EL (cell line): ENCODE measurements around the gene PUM1.
"Not testable (repeated sequence)": the region's sequence is repeated elsewhere in the genome, so short reads cannot be mapped to it uniquely, and the experiment has no call there.

Experiments
- DNase-seq: peaks from one replicate; pipeline ENCODE4 v3.0.0-alpha.2; 2016

Gene PUM1, protein sequence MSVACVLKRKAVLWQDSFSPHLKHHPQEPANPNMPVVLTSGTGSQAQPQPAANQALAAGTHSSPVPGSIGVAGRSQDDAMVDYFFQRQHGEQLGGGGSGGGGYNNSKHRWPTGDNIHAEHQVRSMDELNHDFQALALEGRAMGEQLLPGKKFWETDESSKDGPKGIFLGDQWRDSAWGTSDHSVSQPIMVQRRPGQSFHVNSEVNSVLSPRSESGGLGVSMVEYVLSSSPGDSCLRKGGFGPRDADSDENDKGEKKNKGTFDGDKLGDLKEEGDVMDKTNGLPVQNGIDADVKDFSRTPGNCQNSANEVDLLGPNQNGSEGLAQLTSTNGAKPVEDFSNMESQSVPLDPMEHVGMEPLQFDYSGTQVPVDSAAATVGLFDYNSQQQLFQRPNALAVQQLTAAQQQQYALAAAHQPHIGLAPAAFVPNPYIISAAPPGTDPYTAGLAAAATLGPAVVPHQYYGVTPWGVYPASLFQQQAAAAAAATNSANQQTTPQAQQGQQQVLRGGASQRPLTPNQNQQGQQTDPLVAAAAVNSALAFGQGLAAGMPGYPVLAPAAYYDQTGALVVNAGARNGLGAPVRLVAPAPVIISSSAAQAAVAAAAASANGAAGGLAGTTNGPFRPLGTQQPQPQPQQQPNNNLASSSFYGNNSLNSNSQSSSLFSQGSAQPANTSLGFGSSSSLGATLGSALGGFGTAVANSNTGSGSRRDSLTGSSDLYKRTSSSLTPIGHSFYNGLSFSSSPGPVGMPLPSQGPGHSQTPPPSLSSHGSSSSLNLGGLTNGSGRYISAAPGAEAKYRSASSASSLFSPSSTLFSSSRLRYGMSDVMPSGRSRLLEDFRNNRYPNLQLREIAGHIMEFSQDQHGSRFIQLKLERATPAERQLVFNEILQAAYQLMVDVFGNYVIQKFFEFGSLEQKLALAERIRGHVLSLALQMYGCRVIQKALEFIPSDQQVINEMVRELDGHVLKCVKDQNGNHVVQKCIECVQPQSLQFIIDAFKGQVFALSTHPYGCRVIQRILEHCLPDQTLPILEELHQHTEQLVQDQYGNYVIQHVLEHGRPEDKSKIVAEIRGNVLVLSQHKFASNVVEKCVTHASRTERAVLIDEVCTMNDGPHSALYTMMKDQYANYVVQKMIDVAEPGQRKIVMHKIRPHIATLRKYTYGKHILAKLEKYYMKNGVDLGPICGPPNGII

DNA sequence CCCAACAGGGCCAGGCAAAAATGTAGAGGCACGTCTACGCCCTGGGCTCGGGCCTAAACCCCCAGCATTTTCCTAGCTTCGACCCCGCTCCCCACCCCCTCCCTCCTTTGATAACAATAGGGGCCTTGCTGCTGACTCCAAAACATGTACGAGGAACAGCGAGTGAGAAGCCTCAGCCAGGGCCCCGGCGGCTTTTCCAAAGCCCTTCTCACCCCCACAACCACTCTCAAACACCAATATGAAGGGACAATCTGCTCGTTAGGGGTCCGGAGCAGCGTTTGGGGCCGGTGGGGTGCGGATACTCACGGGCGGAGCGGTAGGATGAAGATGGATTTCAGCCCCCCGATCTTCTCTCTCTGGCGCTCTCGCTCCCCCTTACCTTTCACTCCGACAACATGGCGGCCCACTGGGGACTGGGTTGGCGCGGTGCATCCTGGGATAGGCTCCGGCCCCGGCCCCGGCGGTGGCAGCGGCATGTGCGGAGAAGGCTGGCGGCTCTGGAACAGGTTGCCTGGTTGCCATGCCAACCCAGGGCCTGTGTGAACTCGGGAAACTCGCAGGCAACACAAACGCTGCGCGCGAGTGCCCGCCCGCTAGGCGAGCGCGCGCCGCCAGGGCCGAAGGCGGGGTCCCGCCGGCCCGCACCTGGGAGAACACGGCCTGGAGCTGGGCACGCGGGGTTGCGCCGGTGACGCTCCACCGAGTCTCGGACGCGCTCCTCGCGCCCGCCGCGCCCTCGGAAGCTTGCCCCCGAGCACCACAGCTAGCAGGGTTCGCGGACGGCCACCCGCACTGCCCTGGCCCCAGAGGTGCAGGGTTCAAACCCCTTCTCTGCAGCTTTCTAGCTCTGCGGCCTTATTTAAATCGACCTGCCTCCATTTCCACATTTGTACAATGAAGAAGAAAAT lies at the start of gene PUM1:
Gene PUM1, minus strand, starts transcription at position 408 of the 908 bp plus-strand sequence. CDS start 6,151 bp downstream, outside the sequence.
- peak; percentile 98 for DNase-seq

DNA sequence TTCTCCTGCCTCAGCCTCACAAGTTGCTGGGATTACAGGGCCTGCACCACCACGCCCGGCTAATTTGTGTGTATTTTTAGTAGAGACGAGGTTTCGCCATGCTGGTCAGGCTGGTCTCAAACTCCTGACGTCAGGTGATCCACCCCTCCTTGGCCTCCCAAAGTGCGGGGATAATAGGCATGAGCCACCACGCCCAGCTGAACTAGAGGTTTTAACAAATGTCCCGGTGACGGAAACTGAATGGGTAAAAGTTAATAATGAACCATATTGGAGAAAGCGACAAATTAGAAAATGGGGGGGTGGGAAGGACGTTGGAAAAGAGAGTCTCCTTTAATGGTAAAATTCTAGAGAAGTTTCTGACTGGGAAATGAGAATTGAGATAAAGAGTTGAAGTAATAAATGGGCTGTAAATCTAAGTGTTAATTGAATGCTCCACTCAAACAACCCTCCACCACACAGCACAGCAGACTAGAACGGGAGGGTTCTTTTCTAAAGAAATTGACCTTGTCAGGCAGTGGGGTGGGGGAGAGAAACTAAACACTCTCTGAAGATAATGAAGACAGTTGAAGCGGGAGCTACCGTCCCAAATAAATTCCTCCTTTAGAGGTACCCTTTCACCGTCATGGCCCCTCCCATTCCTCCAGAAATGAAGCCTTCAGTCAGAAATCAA lies 46.9 kb upstream of the PUM1 start:
- DNase-seq = no peak

DNA sequence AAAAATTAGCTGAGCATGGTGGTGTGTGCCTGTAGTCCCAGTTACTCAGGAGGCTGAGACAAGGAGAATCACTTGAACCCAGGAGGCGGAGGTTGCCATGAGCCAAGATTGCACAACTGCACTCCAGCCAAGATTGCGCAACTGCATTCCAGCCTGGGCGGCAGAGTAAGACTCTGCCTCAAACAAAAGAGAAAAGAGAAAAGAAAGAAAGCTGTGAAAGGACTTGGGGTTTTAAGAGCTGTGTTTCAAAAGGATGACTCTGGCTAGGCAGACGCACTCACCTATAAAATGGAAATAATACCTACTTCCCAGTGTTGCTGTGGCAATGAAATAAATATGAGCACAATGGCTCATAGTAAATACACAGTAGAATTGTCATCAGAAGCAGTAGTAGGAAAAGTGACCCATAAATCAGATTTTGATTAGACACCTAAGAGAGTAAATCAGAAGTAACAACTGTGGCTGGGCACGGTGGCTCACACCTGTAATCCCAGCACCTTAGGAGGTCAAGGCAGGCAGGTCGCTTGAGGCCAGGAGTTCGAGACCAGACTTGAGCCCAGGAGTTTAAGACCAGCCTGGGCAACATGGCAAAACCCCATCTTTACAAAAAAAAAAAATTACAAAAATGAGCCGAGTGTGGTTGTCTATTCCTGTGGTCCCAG lies 45.9 kb upstream of the PUM1 start:
- DNase-seq = peak; percentile 63

DNA sequence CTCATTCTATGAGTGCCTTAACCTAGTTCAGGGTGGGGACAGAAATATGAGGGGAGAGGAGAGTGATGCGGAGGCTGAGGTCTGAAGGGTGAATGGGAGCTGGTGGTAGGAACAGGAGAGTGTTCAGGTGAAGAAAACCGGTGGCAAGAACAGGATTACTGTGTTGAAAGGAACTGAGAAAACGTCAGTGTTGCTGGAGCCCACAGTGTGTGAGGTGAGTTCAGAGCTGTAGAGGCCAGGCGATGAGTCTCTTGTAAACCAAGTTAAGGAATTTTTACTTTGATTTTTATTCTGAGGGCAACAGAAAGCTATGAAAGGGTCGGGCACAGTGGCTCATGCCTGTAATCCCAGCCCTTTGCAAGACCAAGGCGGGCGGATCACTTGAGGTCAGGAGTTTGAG lies 45.3 kb upstream of the PUM1 start:
- no peak for DNase-seq

DNA sequence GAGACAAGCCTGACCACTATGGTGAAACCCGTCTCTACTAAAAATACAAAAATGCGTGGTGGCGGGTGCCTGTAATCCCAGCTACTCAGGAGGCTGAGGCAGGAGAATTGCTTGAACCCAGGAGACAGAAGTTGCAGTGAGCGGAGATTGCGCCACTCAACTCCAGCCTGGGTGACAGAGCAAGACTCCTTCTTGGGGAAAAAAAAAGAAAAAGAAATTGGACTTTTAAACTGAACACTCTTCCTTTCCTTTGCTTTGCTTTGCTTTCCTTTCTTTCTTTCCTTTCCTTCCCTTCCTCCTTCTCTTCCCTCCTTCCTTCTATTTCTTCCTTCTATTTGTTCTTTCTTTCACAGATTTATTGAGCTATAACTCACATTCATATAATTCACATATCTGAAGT lies 43.3 kb upstream of the PUM1 start:
- DNase-seq = no peak

DNA sequence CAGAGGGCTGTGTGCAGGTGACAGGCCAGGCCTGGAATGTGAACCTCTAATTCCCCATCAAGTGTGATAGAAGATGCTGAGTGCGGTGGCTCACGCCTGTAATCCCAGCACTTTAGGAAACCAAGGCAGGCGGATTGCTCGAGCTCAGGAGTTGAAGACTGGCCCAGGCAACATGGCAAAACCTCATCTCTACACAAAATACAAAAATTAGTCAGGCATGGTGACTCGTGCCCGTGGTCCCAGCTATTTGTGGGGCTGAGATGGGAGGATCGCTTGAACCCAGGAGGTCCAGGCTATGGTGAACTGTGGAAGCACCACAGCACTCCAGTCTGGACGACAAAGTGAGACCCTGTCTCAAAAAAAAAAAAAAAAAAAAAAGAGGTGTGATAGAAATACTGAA lies 40.1 kb upstream of the PUM1 start:
- DNase-seq = peak; percentile 31

DNA sequence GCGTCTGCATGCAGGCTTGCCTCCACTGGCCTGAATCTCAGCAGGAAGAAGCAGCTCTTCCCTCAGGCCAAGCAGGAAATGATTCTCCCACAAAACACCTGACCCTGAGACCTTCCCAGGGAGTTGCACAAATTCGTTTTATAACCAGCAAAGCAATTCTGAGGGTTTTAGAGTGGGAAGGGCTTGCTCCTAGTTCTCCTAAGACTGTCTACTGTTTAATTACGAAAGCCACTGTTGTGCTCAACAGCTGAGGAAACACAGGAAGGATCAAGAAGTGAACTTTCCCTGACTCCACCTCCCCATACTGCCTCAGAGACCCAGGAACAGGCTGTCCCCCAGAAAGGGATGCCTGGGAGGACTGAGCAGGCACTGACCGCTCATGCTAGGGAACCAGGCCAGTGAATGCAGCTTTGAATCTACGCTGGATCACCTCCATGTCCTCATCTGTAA lies 37.0 kb upstream of the PUM1 start:
- DNase-seq = peak; percentile 90

DNA sequence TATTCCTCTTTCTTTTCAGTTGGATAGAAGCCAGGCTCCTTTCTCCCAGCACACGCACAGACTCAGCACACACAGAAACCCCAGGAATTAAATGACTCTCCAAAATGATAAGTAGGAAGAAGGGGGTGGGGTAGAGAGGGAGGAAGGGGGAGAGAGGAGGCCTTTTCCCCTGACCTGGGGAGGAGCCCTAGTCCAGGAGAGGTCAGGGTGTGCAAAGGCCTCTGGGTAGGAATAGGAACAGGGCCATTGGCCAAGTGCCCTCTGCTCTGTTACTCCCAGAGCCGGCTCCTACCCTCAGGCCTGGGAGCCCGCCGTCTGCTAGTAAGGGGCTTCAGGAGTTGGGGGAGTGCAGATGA lies 35.6 kb upstream of the PUM1 start:
- peak; percentile 72 for DNase-seq

DNA sequence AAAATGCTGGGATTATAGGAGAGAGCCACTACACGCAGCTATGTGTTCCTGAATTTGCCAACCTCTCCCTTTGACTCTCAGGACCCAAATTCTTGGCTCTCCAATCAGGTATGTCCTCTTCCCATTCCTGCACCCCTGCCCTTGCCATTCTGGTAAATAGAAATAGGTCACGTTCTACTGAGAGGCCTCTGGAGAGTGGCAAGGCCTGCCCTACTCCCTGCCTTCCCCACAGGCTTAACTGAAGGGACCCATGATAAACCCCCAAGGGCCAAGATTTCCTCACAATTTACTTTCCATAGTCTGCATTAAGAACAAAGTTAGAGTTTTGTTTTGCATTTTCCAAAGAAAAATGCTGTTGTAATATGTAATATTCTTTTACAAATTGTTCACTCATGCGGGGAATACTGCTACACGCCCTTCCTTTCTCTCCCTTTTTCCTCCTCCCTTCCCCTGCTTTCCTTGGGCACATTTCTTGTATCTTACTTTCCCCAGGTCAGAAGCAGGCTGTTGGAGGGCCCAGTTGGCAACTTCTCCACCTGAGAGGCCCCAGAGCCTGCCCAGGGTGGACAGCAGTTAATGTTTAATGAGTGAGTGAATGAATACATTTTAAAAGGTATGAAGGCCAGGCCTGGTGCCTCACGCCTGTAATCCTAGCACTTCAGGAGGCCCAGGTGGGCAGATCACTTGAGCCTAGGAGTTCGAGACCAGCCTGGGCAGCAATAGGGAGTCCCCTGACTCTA lies 33.9 kb upstream of the PUM1 start:
- DNase-seq = no peak

DNA sequence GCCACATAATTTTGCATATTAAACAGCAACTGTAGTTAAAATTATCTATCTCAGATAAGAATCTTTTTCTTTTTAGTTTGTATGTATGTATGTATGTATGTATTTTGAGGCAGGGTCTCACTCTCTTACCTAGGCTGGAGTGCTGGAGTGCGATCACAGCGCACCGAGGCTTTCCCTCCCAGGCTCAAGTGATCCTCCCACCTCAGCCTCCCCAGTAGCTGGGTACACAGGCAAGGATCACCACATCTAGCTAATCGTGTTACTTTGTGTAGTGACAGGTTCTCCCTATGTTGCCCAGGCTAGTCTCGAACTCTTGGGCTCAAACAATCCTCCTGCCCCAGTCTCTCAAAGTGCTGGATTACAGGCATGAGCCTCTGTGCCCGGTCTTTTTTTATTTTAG lies 30.5 kb upstream of the PUM1 start:
- no peak for DNase-seq

DNA sequence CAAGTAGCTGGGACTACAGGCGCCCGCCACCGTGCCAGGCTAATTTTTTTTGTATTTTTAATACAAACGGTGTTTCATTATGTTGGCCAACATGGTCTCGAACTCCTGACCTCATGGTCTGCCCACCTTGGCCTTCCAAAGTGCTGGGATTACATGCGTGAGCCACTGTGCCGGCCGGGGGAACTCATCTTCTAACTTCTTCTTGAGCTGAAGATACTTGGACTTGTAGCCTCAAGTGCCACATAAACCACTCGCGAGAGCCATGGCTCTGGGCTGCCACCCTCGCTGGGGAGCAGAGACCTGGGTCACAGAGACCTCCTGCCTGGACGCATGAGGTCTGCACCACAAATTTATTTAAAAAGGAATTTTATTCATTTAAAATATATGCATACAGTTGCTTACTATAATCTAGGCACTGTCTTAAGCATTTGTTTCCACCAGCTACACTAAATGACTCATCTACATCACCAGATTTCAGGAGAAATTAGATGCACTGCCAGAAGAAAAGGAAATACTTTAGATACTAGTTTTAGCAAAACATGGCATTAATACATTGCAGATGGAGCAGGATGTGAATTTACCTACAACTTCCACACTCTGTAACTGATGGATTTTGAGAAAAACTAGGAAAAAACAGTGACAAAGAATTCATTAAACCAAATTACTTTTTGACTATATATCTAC lies 29.9 kb upstream of the PUM1 start:
- peak; percentile 60 for DNase-seq

DNA sequence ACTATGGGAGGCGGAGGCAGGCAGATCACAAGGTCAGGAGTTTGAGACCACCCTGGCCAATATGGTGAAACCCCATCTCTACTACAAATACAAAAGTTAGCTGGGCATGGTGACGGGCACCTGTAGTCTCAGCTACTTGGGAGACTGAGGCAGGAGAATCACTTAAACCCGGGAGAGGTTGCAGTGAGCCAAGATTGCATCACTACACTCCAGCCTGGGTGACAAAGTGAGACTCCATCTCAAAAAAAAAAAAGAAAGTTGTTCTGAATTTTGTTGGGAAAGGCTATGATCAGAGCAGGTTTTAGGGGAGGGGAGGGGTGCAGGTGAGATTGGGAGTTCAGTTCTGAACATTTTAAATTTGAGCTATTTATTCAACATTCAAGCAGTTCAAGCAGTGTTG lies 22.6 kb upstream of the PUM1 start:
- not testable (repeated sequence) for DNase-seq

DNA sequence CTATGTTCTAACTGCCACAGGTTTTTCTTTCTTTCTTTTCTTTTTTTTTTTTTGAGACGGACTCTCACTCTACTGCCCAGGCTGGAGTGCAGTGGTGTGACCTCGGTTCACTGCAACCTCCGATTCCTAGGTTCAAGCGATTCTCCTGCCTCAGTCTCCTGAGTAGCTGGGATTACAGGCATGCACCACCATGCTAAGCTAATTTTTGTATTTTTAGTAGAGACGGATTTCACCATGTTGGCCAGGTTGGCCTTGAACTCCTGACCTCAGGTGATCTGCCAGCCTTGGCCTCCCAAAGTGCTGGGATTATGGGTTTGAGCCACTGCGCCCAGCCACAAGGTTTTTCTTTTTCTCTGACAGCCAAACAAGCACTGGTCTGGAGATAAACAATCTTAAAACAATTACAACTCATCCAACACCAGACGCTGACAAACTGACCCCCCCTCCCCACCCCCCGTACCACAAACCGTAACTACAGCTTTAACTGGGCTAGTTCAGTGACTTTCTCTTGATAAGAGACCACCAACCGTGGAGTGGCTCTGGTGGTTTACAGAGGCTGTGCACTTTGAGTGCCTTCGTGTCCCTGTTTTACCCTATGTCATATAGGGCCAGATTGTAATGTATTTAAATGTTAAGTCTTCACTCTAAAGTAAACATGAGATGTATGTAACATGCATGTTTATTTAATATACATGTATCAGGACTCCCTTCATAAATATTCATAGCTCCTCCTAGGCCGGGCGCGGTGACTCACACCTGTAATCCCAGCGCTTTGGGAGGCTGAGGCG lies 19.5 kb upstream of the PUM1 start:
- DNase-seq = no peak

DNA sequence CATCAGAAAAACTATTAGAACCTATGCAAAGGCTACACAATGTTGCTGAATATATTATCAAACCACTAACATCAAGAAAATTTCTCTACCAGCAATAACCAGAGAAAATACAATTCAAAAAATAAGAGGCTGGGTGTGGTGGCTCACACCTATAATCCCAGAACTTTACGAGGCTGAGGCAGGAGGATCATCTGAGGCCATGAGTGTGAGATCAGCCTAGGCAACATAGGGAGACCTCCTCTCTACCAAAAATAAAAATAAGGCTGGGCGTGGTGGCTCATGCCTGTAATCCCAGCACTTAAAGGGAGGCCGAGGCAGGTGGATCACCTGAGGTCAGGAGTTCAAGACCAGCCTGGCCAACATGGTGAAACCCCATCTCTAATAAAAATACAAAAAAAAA lies 16.9 kb upstream of the PUM1 start:
- no peak for DNase-seq

DNA sequence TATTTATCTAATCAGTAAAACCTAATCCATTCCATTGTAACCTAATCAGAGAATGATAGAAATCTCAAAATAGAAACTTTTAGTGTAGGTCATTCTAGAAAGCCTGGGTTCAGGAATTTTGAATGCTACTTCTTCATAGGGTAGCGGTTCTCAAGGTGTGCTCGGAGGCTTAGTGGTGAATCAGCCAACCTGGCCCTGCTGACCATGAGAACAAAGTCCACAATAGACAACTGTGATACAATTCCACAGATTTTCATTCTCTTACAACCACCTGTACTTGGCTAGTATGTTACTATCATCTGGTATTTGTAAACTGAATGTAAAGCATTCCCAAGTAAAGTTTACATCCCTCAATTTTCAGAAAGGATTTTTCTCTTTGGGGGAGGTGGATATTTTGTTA lies 7.5 kb upstream of the PUM1 start:
- DNase-seq = no peak

DNA sequence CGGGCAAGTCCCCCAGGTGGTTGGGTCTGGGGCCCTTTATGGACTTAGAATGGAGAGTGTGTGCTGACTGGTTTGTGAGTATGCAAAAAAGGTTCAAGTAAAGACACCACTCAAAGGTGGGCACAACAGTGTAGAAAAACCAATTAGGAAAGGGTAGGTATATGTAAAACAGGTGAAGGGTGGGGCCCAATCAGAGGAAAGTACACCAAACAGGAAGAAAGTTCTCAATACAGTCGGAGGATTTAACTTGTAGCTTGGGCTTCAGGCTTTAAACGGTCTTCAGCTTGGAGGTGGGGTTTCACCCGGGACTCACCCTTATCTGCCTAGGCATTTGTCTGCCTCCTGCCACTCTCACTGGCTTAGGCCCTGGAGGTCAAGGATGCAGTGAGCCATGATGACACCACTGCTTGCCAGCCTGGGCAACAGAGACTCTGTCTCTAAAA lies 6.8 kb upstream of the PUM1 start:
- DNase-seq = no peak

DNA sequence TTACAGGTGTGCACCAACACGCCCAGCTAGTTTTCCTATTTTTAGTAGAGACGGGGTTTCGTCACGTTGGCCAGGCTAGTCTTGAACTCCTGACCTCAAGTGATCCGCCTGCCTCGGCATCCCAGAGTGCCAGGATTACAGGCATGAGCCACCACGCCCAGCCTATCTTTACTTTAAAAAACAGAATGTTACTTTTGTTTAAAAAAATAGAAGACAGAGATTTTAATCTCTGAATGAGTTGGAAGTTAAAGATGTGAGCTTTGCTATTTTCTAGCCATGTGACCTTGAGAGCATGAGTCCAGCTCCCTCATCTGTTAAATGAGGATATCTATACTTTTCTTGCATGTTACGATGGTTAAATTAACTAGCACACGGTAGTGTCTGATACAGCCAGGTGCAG lies 3.9 kb upstream of the PUM1 start:
- no peak for DNase-seq

DNA sequence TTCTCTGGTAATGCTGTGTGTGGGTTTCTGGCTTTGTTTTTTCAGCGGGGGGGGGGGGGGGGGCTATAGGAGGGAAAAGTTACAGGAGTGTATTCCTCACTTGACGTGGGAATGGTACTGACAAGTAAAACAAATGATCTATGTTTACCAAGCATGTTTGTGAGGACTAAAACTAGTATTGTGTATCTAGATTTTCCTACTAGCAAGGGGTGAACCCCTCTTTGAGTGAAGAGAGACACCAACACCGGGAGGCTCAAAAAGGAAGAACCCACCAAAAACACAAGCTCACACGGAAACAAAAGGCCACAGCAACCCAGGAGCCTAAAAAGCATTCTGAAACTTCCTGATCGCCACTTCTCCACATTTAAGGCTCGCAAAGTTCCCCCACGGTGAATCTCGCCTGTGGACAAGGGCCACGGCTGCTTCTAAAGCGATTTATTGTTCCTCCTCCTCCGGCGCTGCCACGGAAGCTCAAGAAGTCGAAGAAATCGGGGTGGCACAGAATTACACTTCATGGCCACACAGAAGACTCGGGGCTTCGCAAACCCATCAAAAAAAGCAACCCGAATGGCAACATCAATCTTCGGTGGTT lies 703 bp downstream of the PUM1 start:
- peak; percentile 36 for DNase-seq
